NT2/D1 (cell line): ENCODE data around the gene ARHGEF19.

Experiments used
- DNase-seq: peaks from one replicate; pipeline ENCODE4 v3.0.0-alpha.2; 2011; ENCODE audit warnings: low read depth, low spot score
- H3K27me3 ChIP-seq: 2 replicates; pipeline ENCODE4 v1.6.0; 2011; ENCODE audit warnings: mild to moderate bottlenecking; ENCODE audit not compliant: insufficient read length, insufficient read depth
- H3K36me3 ChIP-seq: 2 replicates; pipeline ENCODE4 v1.6.1; 2011; ENCODE audit warnings: mild to moderate bottlenecking, low read length, mixed read lengths; ENCODE audit not compliant: insufficient read depth, insufficient read length
- H3K4me1 ChIP-seq: 2 replicates; pipeline ENCODE4 v1.5.1; 2011; ENCODE audit not compliant: insufficient read depth, insufficient read length
- H3K4me3 ChIP-seq: 2 replicates; pipeline ENCODE4 v1.5.1; 2011; ENCODE audit warnings: low read depth; ENCODE audit not compliant: insufficient read length
- H3K9ac ChIP-seq: 2 replicates; pipeline ENCODE4 v1.6.0; 2011; ENCODE audit warnings: low read depth; ENCODE audit not compliant: insufficient read length
- H3K9me3 ChIP-seq: 2 replicates; pipeline ENCODE4 v1.5.1; 2011; ENCODE audit warnings: mild to moderate bottlenecking, low read length; ENCODE audit not compliant: insufficient read depth
- SUZ12 ChIP-seq: IDR thresholded peaks from 2 replicates; pipeline ENCODE4 v1.6.1; 2011; ENCODE audit not compliant: insufficient read length, insufficient read depth; ENCODE audit errors: extremely low read depth
- YY1 ChIP-seq: IDR thresholded peaks from 2 replicates; pipeline ENCODE4 v1.6.1; 2011; ENCODE audit not compliant: insufficient read length, insufficient read depth
- ZNF274 ChIP-seq: IDR thresholded peaks from 2 replicates; pipeline ENCODE4 v1.6.1; 2011; ENCODE audit warnings: mild to moderate bottlenecking, low read depth, low read length

The ARHGEF19 gene

DNA sequence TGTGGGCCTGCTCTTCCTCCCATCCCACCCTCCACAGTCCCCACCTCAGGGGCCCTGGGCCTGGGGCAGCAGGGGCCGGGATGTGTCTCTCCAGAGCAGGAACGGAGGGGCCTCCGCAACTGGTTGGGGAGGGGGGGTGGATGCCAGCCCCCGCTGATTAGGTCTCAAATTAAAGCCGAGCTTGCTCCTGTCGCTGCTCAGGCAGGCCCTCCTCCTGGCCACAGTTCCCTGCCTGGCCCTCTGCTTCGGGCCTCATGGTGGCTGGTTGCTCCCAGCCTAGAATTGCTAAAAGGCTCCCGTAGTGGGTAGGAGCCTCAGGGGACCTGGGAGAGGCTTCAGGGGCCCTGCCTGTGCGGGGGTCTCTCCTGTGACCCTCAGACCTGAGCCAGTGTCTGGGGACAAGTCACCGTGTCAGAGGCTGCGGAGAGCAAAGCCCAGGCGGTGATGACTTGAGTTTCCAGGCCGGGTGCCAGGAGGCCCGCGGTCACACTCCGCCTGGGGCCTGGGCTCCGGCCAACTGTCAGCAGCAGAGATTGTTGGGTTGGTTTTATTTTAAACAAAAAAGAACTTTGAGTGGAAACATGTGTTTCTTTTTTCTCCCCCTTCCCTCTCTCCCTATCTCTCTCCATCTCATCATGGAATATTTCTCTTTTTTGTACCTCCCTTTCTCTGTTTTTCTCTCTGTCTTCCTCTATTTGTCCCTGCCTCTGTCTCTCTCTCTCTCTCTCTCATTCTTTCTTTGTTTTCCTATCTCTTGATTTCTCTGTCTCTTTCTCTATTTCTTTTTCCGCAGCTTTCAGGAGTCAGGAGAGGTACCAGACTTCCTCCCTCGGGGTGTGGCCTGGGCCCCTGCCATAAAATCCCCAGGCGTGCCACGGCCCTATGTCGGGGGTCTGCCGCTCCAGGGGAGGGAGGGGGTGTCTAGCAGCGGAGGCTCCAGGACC lies 36.6 kb downstream of the ARHGEF19 start:
- no peaks in the 10 kb centered on the region for H3K9me3 ChIP-seq
- H3K27me3 ChIP-seq = no peaks in the 10 kb centered on the region
- H3K9ac ChIP-seq = peak overlapping the region; percentile 61
- no peak for TF ChIP-seq ZNF274
- TF ChIP-seq SUZ12 = no peak
- TF ChIP-seq YY1 = no peak
- no peaks in the 10 kb centered on the region for H3K36me3 ChIP-seq
- no peak overlapping the region for H3K4me3 ChIP-seq
- peaks cover 26% of the 10 kb centered on the region for H3K4me1 ChIP-seq
- DNase-seq = no peak

DNA sequence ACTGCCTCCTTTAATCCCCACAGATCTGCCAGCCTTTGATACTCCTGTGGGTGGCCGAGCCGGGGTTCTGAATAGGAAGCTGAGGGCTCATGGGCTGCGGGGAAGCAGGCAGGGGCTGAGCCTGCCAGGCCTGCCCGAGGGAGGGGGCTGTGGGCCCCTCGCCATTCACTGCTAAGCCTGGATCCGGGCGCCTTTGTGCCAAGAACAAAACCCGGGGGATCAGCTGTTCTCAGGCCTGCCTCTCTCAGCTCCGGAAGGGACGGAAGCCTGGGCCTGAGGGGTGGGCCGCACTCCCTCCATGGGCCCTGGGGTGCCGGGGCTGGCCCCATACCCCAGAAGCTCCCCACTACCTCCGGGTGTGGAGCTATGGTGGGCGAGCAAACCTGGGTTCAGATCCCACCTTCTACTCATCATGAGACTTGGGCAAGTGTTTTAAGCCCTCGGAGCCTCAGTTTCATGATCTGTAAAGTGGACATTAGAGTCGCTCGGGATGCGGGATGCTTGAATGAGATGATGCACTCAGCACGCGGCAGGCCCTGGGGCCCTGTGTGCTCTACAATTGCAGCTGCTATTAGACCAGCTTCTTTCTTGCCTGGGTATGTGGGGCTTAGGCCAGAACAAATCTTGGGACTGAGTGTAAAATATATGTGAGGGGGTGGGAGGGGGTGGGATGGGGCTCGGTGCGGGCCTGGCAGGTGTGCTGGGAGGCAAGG lies 37.4 kb downstream of the ARHGEF19 start:
- no peak for DNase-seq
- no peak for TF ChIP-seq SUZ12
- no peak for TF ChIP-seq YY1
- TF ChIP-seq ZNF274 = no peak
- no peaks in the 10 kb centered on the region for H3K27me3 ChIP-seq
- H3K4me1 ChIP-seq = peaks cover 26% of the 10 kb centered on the region
- no peak overlapping the region for H3K9ac ChIP-seq
- no peaks in the 10 kb centered on the region for H3K36me3 ChIP-seq
- H3K9me3 ChIP-seq = no peaks in the 10 kb centered on the region
- no peak overlapping the region for H3K4me3 ChIP-seq

DNA sequence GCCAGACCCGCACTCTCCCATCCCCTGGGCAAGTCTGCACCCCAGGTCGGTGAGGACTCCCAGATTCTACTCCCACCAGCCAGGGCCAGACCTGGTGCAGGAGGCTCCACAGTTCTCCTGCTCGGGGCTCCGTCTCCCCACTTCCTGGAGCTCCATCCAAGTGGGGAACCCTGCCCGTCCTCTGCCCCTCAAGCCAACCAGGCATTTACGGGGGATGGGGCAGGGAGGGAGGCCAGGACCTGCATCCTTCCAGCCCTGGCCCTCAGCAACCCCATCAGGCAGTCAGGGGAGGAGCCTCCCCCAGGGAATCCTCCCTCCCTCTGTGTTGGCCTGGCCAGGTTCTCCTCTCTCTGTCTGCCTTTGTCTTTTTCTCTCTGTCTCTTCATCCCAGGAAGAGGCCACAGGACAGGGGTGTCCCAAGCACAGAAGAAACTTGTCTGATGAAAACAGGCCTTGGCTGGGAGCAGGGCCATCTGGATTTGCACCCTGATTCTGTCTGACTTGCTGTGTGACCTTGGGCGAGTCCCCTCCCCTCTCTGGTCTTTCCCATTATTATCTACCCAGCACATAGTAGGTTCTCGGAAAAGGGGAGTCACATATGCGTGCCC lies 38.1 kb downstream of the ARHGEF19 start:
- DNase-seq = no peak
- no peaks in the 10 kb centered on the region for H3K36me3 ChIP-seq
- H3K9ac ChIP-seq = no peak overlapping the region
- H3K27me3 ChIP-seq = no peaks in the 10 kb centered on the region
- TF ChIP-seq SUZ12 = no peak
- no peak for TF ChIP-seq YY1
- TF ChIP-seq ZNF274 = no peak
- H3K4me3 ChIP-seq = no peak overlapping the region
- peaks cover 28% of the 10 kb centered on the region for H3K4me1 ChIP-seq
- H3K9me3 ChIP-seq = no peaks in the 10 kb centered on the region

DNA sequence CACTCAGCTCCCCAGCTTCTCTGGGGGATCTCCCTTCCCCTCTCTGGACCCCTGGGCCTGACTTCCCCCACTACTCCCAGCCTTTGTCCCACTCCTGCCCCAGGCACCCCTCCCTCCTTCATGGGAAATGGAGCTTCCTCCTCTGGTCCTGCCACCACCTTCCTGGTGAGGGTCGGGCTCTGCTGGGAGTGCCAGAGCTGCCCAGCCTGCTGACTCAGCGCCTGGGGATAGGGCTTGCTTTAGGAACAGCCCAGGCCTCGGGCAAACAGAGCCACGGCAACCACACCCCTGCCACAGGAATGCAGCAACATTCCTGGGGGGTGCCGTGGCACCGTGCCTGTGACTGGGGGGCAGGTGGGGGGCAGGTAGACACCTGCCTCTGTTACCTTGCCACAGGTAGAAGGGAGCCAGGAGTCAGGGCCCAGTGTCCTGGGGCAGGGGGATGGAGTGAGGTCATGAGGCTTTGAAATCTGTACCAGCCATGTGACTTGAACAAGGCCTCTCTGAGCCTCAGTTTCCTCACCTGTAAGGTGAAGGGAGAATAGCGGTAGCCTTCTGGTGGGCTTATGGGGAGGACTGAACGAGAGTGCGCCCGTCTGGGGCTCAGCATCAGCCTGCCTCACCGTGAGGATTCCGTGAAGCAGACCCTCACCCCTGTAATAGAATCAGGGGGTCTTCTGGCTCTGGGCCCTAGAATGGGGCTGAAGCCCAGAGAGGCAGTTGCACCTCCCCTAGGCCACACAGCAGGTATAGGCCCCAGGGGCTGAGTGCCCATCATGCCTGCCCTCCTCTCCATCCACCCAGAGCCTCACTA lies 38.8 kb downstream of the ARHGEF19 start:
- Histone ChIP-seq H3K4me3 (no peak overlapping the region), H3K4me1 (peaks cover 28% of the 10 kb centered on the region), H3K27me3 (no peaks in the 10 kb centered on the region), H3K9ac (peak overlapping the region; percentile 64), H3K36me3 (no peaks in the 10 kb centered on the region), H3K9me3 (no peaks in the 10 kb centered on the region)
- TF ChIP-seq SUZ12 (no peak), YY1 (no peak), ZNF274 (no peak)
- no peak for DNase-seq

DNA sequence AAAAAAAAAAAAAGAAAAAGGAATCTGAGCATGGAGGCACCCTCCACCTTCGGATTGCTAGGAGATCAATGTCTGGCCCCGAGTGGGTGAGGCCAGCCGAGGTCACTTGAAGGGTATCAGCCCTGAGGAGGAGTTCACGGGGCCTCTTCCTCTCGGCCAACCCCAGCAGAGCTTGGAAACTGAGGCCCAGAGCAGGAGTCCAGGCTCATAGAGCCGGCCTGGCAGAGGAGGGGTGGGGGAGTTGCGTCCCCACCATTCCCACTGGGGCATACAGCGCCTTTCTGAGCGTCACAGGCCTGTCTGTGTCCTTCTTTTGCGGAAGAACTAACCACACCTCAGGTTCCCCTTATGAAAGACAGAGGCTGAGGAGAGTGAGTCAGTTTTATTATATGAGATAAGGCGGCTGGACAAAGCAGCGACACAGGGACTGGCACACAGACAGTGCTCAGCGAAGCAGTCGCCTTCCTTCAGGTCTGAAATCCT lies 39.4 kb downstream of the ARHGEF19 start:
- Histone ChIP-seq H3K27me3 (no peaks in the 10 kb centered on the region), H3K36me3 (no peaks in the 10 kb centered on the region), H3K4me3 (no peak overlapping the region), H3K9me3 (no peaks in the 10 kb centered on the region), H3K4me1 (peaks cover 26% of the 10 kb centered on the region), H3K9ac (peak overlapping the region; percentile 64)
- TF ChIP-seq ZNF274 = no peak
- TF ChIP-seq SUZ12 = no peak
- TF ChIP-seq YY1 = no peak
- no peak for DNase-seq

DNA sequence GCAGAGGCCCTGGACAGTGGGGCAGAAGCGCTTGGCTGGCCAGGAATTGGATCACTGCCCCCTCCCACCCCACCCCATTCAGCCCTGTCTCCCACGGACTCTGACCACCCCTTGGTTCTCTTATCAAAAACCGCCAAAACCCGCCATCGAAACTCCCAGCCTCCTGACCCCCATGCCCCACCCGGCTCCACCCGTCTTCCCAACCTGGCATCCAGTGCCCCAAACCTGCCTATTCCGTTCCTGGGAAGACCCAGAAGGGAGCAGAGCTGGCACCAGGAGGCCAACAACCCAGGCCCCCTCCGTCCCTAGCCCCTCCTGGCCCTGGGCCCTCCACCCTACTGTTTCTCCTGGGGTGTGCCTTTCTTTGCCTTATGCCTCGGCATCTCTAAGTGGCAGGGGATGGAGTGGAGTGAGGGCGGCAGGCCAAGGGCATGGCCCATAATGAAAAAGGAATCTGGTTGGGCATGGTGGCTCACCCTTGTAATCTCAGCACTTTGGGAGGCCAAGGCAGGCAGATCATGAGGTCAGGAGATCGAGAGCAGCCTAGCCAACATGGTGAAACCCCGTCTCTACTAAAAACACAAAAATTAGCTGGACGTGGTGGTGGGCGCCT lies 40.1 kb downstream of the ARHGEF19 start:
- Histone ChIP-seq H3K4me3 (no peak overlapping the region), H3K4me1 (peaks cover 26% of the 10 kb centered on the region), H3K36me3 (no peaks in the 10 kb centered on the region), H3K9me3 (no peaks in the 10 kb centered on the region), H3K27me3 (no peaks in the 10 kb centered on the region), H3K9ac (no peak overlapping the region)
- TF ChIP-seq ZNF274 (no peak), SUZ12 (no peak), YY1 (no peak)
- no peak for DNase-seq
